Caco-2 (cell line): ENCODE results near the gene APC2. TPM values are rescaled to one million over a fixed set of nuclear protein-coding genes. Genes with fewer than 3 reads are reported as not detected.

Source experiments
- BruUV-seq: library from RNA; stranded (reverse); fragments of 400-500 nt; replicated peaks from 2 replicates; lab custom pipeline; 2021; lab: Mats Ljungman, UMichigan
- CTCF ChIA-PET: fragments of 300-600 bp; sonication (Branson Sonifier 250); formaldehyde crosslinking; loops from one replicate; lab custom pipeline; 2022; ENCODE audit warnings: antibody characterized with exemption; lab: Charles Lee
- POLR2A ChIA-PET: fragments of 300-600 bp; sonication (Branson Sonifier 250); formaldehyde crosslinking; loops from one replicate; lab custom pipeline; 2022; ENCODE audit warnings: antibody characterized with exemption; lab: Charles Lee
- DNase-seq, 2 experiments: peaks; one replicate each; pipeline versions ENCODE4 v3.0.0 to v3.0.0-alpha.2; 2020 to 2022
- H3K27me3 ChIP-seq: replicated peaks from 2 replicates; pipeline ENCODE4 v1.6.0; 2011; ENCODE audit warnings: low read length; ENCODE audit not compliant: control insufficient read depth, insufficient read depth
- H3K36me3 ChIP-seq: 2 replicates; pipeline ENCODE4 v1.5.1; 2011; ENCODE audit warnings: low read length; ENCODE audit not compliant: control insufficient read depth, insufficient read depth
- H3K4me1 ChIP-seq: fragments of 250-450 bp; sonication (Bioruptor Pico); 2 replicates; pipeline ENCODE4 v1.5.1; 2020; ENCODE audit warnings: mild to moderate bottlenecking
- H3K4me3 ChIP-seq: 2 replicates; pipeline ENCODE4 v1.5.1; 2011; ENCODE audit warnings: low read depth, mild to moderate bottlenecking, control low read depth, low read length
- H3K9me3 ChIP-seq: fragments of 250-450 bp; sonication (Bioruptor Pico); 2 replicates; pipeline ENCODE4 v1.5.1; 2020; ENCODE audit warnings: mild to moderate bottlenecking, moderate library complexity
- H3K27ac Mint-ChIP-seq: one replicate; pipeline ENCODE4 v1.8.0; 2022; ENCODE audit warnings: mixed read lengths; ENCODE audit not compliant: unreplicated experiment
- H3K27me3 Mint-ChIP-seq: one replicate; pipeline ENCODE4 v1.8.0; 2022; ENCODE audit warnings: mixed read lengths; ENCODE audit not compliant: insufficient read depth, unreplicated experiment
- H3K36me3 Mint-ChIP-seq: one replicate; pipeline ENCODE4 v1.8.0; 2022; ENCODE audit warnings: mild to moderate bottlenecking, mixed read lengths; ENCODE audit not compliant: insufficient read depth, unreplicated experiment
- H3K4me1 Mint-ChIP-seq: one replicate; pipeline ENCODE4 v1.8.0; 2022; ENCODE audit warnings: low read depth, mixed read lengths; ENCODE audit not compliant: unreplicated experiment
- H3K4me3 Mint-ChIP-seq: one replicate; pipeline ENCODE4 v1.8.0; 2022; ENCODE audit warnings: mild to moderate bottlenecking, moderate library complexity, mixed read lengths; ENCODE audit not compliant: unreplicated experiment
- H3K9me3 Mint-ChIP-seq: one replicate; pipeline ENCODE4 v1.8.0; 2022; ENCODE audit warnings: mixed read lengths; ENCODE audit not compliant: unreplicated experiment
- CTCF ChIP-seq, 2 experiments: fragments of 200-600 bp in 1 of 2; IDR thresholded peaks; 1 replicate in 1 of 2; 2 replicates in 1 of 2; pipeline versions ENCODE4 v1.5.1 to v1.8.0; 2011 to 2022; ENCODE audit warnings: antibody characterized with exemption in 1 of 2, control low read depth in 1 of 2, inconsistent platforms in 1 of 2, low read depth in 1 of 2, low read length in 1 of 2, mild to moderate bottlenecking in 1 of 2, moderate library complexity in 1 of 2; ENCODE audit not compliant: insufficient read depth in 1 of 2, severe bottlenecking in 1 of 2, unreplicated experiment in 1 of 2
- intact Hi-C: fragments of 100-400 bp; cut with micrococcal nuclease; formaldehyde crosslinking; loops from one replicate; pipeline ENCODE4 v1.10.0; 2022; ENCODE audit not compliant: unreplicated experiment
- total RNA-seq: library from RNA; stranded (reverse); gene quantifications from 2 replicates; pipeline ENCODE4 v1.2.3, GENCODE V29; 2022

Gene APC2
- total RNA-seq, 1 experiment from 2014 or later: 9.5 TPM

GRCh38 chr19:1412323-1412923 is 37.5 kb upstream of the APC2 start:
- no peak for DNase-seq
- POLR2A ChIA-PET: no interaction called here
- no TSS peak for BruUV-seq

DNA sequence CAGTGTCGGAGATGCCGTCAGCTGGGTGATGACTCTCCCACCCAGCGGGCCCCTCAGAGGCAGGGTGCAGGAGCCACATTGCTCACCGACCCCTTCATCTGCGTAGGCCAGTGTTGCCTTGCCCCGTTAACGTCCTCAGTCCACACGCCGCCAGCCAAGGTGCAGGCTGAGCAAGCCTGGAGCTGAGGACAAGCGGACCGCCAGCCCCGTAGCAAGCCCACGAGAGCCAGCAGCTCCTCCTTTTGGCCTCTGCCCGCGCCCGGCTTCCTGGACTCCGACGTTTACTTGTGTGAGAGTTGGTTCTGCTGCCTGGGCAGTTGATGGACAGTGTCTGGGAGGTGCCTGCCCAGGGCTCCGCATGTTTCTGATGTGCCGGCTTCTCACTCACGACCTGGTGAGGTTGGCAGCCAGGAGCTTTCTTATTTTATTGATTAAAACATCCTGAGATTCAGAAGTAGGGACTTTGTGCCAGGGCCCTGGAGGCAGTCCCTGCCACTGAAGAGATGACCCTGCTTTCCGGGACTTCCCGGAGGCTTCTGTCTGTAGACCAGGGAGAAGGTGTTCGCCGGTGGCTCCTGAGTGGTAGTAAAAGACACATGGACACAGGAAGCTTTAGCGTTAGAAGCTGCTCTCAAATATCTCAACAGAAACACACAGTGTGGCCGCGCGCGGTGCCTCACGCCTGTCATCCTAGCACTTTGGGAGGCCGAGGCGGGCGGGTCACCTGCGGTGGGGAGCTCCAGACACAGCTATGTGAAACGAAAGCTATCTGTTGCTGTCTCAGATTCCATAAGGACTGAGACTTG is 36.7 kb upstream of the APC2 start:
- no peak for DNase-seq
- Histone ChIP-seq H3K27me3 (no peaks in the 10 kb centered on the region), H3K36me3 (peaks cover 3% of the 10 kb centered on the region), H3K4me1 (peaks cover 30% of the 10 kb centered on the region), H3K4me3 (no peak overlapping the region), H3K9me3 (no peaks in the 10 kb centered on the region)
- H3K27me3 Mint-ChIP-seq: no peaks in the 10 kb centered on the region
- no TSS peak for BruUV-seq
- no peaks in the 10 kb centered on the region for H3K9me3 Mint-ChIP-seq
- H3K36me3 Mint-ChIP-seq: peaks cover 70% of the 10 kb centered on the region
- ChIA-PET CTCF (no interaction called here), POLR2A (no interaction called here)
- H3K4me3 Mint-ChIP-seq: no peak overlapping the region
- TF ChIP-seq CTCF (IDR thresholded peaks at IDR 0.05; ENCODE audit: insufficient read depth in 1 of 2, low read depth in 1 of 2, low read length in 1 of 2, severe bottlenecking in 1 of 2, unreplicated experiment in 1 of 2): no peak
- intact Hi-C loops: no loop called here
- peaks cover 25% of the 10 kb centered on the region for H3K4me1 Mint-ChIP-seq
- no peak overlapping the region for H3K27ac Mint-ChIP-seq

More at GRCh38 chr19:1412323-1412923, 37.5 kb upstream of the APC2 start:
- Histone ChIP-seq H3K27me3 (no peaks in the 10 kb centered on the region), H3K36me3 (peaks cover 3% of the 10 kb centered on the region), H3K4me1 (peaks cover 30% of the 10 kb centered on the region), H3K9me3 (no peaks in the 10 kb centered on the region), H3K4me3 (no peak overlapping the region)
- CTCF ChIA-PET: no interaction called here
- peaks cover 25% of the 10 kb centered on the region for H3K4me1 Mint-ChIP-seq
- TF ChIP-seq CTCF (IDR thresholded peaks at IDR 0.05; ENCODE audit: insufficient read depth in 1 of 2, low read depth in 1 of 2, low read length in 1 of 2, severe bottlenecking in 1 of 2, unreplicated experiment in 1 of 2): no peak
- H3K27ac Mint-ChIP-seq: no peak overlapping the region
- H3K27me3 Mint-ChIP-seq: no peaks in the 10 kb centered on the region
- intact Hi-C loops: no loop called here
- H3K9me3 Mint-ChIP-seq: no peaks in the 10 kb centered on the region
- H3K4me3 Mint-ChIP-seq: no peak overlapping the region
- H3K36me3 Mint-ChIP-seq: peaks cover 62% of the 10 kb centered on the region

DNA sequence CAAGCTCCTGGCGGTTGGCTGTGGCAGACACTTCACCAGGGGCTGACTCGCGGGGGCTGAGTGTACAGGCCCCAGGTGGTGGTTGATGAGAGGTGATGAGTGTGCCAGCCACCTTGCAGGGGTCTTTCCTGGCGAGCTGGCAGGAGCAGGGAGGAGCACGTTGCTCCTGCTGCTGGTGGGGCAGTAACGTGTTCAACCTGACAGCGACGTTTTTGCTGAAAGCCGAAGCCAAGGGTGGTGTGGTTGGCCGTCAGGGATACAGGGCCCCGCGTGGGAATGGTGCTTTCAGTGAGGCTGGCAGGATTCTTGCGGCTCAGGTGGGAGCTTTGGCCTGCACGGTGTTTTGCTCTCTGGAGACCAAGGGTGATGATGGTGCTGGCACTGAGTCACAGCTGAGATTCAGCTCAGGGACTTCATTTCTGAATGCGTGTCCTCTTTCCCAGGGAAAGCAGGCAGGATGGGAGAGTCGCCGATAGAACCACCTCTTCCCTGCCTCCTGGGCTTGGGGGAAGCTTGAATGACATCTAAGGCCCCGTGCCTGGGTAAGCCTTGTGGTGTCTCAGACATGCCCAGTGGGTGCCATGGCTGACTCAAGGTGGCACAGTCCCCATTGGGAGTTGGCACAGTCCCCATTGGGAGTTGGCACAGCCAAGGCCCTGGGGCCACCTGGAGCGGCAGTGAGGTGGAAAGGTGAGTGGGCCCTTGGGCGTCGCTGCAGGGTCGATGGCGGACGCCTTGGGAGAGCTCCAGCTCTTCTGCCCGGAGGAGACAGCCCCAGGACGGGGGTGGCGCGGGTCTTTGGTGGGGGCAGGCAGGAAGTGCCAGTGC is 33.7 kb upstream of the APC2 start:
- no peak overlapping the region for H3K4me3 ChIP-seq
- H3K36me3 Mint-ChIP-seq: peaks cover 73% of the 10 kb centered on the region
- peaks cover 7% of the 10 kb centered on the region for H3K4me1 Mint-ChIP-seq
- POLR2A ChIA-PET: no interaction called here
- no peak for TF ChIP-seq CTCF (IDR thresholded peaks at IDR 0.05; ENCODE audit: insufficient read depth in 1 of 2, low read depth in 1 of 2, low read length in 1 of 2, severe bottlenecking in 1 of 2, unreplicated experiment in 1 of 2)
- intact Hi-C loops: no loop called here
- H3K4me3 Mint-ChIP-seq: no peak overlapping the region
- no peaks in the 10 kb centered on the region for H3K27me3 Mint-ChIP-seq
- CTCF ChIA-PET: no interaction called here
- no peaks in the 10 kb centered on the region for H3K9me3 ChIP-seq
- H3K27ac Mint-ChIP-seq: peak overlapping the region; percentile 86
- H3K36me3 ChIP-seq: peaks cover 3% of the 10 kb centered on the region
- H3K4me1 ChIP-seq: peaks cover 18% of the 10 kb centered on the region
- no peak for DNase-seq
- H3K9me3 Mint-ChIP-seq: no peaks in the 10 kb centered on the region
- BruUV-seq: no TSS peak
- no peaks in the 10 kb centered on the region for H3K27me3 ChIP-seq
